ENCODE data around the gene CCDC148.

CCDC148 gene

GRCh38 chr2:158174956-158175355 is 281.6 kb downstream of the CCDC148 start:
- TF ChIP-seq, protein P1, sequence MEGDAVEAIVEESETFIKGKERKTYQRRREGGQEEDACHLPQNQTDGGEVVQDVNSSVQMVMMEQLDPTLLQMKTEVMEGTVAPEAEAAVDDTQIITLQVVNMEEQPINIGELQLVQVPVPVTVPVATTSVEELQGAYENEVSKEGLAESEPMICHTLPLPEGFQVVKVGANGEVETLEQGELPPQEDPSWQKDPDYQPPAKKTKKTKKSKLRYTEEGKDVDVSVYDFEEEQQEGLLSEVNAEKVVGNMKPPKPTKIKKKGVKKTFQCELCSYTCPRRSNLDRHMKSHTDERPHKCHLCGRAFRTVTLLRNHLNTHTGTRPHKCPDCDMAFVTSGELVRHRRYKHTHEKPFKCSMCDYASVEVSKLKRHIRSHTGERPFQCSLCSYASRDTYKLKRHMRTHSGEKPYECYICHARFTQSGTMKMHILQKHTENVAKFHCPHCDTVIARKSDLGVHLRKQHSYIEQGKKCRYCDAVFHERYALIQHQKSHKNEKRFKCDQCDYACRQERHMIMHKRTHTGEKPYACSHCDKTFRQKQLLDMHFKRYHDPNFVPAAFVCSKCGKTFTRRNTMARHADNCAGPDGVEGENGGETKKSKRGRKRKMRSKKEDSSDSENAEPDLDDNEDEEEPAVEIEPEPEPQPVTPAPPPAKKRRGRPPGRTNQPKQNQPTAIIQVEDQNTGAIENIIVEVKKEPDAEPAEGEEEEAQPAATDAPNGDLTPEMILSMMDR (IDR thresholded peaks at IDR 0.05; ENCODE audit: extremely low read depth, missing control alignments), result no peak
- no peak for DNase-seq (ENCODE audit: low spot score)

DNA sequence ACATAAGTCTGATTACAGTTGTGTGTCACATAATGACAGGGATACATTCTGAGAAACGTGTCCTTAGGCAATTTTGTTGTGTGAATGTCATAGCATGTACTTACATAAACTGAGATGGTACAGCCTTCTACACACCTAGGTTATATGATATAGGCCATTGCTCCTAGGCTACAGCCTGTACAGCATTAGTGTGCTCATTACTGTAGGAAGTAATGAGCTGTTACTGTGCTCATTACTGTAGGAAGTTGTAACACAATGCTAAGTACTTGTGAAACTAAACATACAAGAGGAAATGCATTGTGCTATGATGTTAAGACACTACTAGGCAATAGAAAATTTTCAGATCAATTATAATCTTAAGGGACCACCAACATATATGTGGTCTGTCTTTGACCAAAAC is 282.1 kb downstream of the CCDC148 start:
- no peak for DNase-seq (ENCODE audit: low spot score)
- TF ChIP-seq, protein P1 (IDR thresholded peaks at IDR 0.05; ENCODE audit: extremely low read depth, missing control alignments), result no peak

- no peak for DNase-seq (ENCODE audit: low spot score)
- TF ChIP-seq, protein P1 (IDR thresholded peaks at IDR 0.05; ENCODE audit: extremely low read depth, missing control alignments), result no peak
Observed at GRCh38 chr2:158172719-158173118, 283.8 kb downstream of the CCDC148 start.

GRCh38 chr2:158154596-158154995 is 302.0 kb downstream of the CCDC148 start:
- TF ChIP-seq, protein P1 (IDR thresholded peaks at IDR 0.05; ENCODE audit: extremely low read depth, missing control alignments), result no peak
- no peak for DNase-seq (ENCODE audit: low spot score)

GRCh38 chr2:158153270-158154015 is 303.1 kb downstream of the CCDC148 start:
- TF ChIP-seq, protein P1 (IDR thresholded peaks at IDR 0.05; ENCODE audit: extremely low read depth, missing control alignments), result no peak
- no peak for DNase-seq (ENCODE audit: low spot score)

- DNase-seq (ENCODE audit: low spot score), result no peak
- TF ChIP-seq, protein P1 (IDR thresholded peaks at IDR 0.05; ENCODE audit: extremely low read depth, missing control alignments), result no peak
Observed at GRCh38 chr2:158144914-158145625, 311.5 kb downstream of the CCDC148 start.

GRCh38 chr2:158143703-158144360 is 312.7 kb downstream of the CCDC148 start:
- no peak for DNase-seq (ENCODE audit: low spot score)
- TF ChIP-seq, protein P1 (IDR thresholded peaks at IDR 0.05; ENCODE audit: extremely low read depth, missing control alignments), result no peak

Data from GM20000 (cell line).